BLaER1 (cell line): ENCODE results near the gene USP5.
A peak's percentile ranks its signal among the peaks of the same experiment; 100 is the strongest.

Experiments used
- H3K27ac ChIP-seq: shearing (Covaris generic); formaldehyde crosslinking; 2 replicates; pipeline ENCODE4 v1.8.1; 2022
- H3K27me3 ChIP-seq: shearing (Covaris generic); formaldehyde crosslinking; 2 replicates; pipeline ENCODE4 v1.8.1; 2022
- H3K36me3 ChIP-seq: shearing (Covaris generic); formaldehyde crosslinking; 2 replicates; pipeline ENCODE4 v1.8.1; 2022
- H3K4me1 ChIP-seq: shearing (Covaris generic); formaldehyde crosslinking; 2 replicates; pipeline ENCODE4 v1.8.1; 2022
- H3K4me2 ChIP-seq: shearing (Covaris generic); formaldehyde crosslinking; 2 replicates; pipeline ENCODE4 v1.8.1; 2022
- H3K4me3 ChIP-seq: shearing (Covaris generic); formaldehyde crosslinking; 2 replicates; pipeline ENCODE4 v1.8.1; 2022
- H3K9ac ChIP-seq: shearing (Covaris generic); formaldehyde crosslinking; 2 replicates; pipeline ENCODE4 v1.8.1; 2022
- H3K9me3 ChIP-seq: shearing (Covaris generic); formaldehyde crosslinking; 2 replicates; pipeline ENCODE4 v1.8.1; 2022
- H4K20me1 ChIP-seq: shearing (Covaris generic); formaldehyde crosslinking; 2 replicates; pipeline ENCODE4 v1.8.1; 2022
- Cebpa-rat ChIP-seq: shearing (Covaris generic); IDR thresholded peaks from 2 replicates; pipeline ENCODE4 v1.8.1; 2022

Gene USP5, protein sequence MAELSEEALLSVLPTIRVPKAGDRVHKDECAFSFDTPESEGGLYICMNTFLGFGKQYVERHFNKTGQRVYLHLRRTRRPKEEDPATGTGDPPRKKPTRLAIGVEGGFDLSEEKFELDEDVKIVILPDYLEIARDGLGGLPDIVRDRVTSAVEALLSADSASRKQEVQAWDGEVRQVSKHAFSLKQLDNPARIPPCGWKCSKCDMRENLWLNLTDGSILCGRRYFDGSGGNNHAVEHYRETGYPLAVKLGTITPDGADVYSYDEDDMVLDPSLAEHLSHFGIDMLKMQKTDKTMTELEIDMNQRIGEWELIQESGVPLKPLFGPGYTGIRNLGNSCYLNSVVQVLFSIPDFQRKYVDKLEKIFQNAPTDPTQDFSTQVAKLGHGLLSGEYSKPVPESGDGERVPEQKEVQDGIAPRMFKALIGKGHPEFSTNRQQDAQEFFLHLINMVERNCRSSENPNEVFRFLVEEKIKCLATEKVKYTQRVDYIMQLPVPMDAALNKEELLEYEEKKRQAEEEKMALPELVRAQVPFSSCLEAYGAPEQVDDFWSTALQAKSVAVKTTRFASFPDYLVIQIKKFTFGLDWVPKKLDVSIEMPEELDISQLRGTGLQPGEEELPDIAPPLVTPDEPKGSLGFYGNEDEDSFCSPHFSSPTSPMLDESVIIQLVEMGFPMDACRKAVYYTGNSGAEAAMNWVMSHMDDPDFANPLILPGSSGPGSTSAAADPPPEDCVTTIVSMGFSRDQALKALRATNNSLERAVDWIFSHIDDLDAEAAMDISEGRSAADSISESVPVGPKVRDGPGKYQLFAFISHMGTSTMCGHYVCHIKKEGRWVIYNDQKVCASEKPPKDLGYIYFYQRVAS

DNA sequence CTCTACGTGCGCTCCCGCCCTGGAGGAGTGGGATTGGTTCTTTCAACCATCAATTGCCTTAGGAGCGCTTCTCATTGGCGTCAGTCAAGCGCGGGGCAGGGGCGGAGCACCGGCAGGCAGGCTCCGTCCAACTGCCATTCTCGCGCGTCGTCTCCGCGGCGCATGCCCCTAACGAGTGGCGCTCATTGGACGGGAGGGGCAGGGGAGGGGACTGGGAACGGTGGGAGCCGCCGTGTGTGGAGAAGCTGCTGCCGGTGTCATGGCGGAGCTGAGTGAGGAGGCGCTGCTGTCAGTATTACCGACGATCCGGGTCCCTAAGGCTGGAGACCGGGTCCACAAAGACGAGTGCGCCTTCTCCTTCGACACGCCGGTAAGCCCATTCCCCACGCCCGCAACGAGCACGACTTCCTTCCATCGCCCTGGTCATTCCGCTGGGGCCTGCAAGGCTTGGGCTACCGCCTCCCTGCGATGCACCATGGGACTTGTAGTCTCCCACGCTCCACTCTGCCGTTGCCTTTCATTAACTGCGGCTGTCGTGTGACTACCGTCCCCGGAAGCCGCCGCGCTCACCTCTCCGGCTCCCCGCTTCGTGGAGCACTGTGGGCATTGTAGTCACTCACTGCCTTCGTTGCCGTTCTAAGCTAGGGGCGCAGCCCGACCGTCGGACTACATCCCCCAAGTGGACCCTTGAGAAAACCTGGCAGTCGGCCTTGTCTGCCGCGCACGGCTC is at the start of gene USP5:
USP5 (plus strand) TSS at position 230 of the 730 bp plus-strand sequence; CDS start at position 260, 30 bp downstream.
- peaks cover 41% of the 10 kb centered on the region for H3K4me1 ChIP-seq
- peak within 1 kb of the TSS; percentile 83 for H3K9ac ChIP-seq
- H3K36me3 ChIP-seq, result peaks cover 55% of the 10 kb centered on the region
- no peak for TF ChIP-seq Cebpa-rat
- no peaks in the 10 kb centered on the region for H3K27me3 ChIP-seq
- H3K9me3 ChIP-seq, result no peaks in the 10 kb centered on the region
- H3K4me3 ChIP-seq, result peak within 1 kb of the TSS; percentile 72
- H4K20me1 ChIP-seq, result 0 out of 2 replicates have a peak, but pooled peaks cover 16% of the 10 kb centered on the region
- peak within 1 kb of the TSS; percentile 85 for H3K27ac ChIP-seq
- H3K4me2 ChIP-seq, result peak within 1 kb of the TSS; percentile 94

DNA sequence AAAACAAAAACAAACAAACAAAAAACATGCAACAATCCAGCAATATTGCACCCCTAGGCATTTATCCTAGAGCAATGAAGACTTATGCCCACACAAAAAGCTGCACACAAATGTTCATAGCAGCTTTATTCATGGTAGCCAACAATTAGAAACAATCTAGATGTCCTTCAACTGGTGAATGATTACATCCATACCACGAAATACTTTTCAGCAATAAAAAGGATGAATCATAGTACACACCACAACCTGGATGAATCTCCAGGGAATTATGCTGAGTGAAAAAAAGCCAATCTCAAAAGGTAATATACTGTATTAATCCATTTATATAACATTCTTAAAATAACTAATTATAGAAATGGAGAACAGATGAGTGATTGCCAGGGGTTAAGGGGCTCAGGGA is 44.8 kb upstream of the USP5 start:
- Histone ChIP-seq H4K20me1 (no peaks in the 10 kb centered on the region), H3K4me1 (peaks cover under 1% of the 10 kb centered on the region; the same call in 1 of the 2 replicates), H3K4me2 (no peak overlapping the region), H3K9ac (no peak overlapping the region), H3K27me3 (peaks cover 14% of the 10 kb centered on the region; the same call in 1 of the 2 replicates), H3K27ac (no peak overlapping the region), H3K9me3 (no peaks in the 10 kb centered on the region; the same call in 1 of the 2 replicates), H3K36me3 (no peaks in the 10 kb centered on the region), H3K4me3 (no peak overlapping the region)
- TF ChIP-seq Cebpa-rat, result no peak

DNA sequence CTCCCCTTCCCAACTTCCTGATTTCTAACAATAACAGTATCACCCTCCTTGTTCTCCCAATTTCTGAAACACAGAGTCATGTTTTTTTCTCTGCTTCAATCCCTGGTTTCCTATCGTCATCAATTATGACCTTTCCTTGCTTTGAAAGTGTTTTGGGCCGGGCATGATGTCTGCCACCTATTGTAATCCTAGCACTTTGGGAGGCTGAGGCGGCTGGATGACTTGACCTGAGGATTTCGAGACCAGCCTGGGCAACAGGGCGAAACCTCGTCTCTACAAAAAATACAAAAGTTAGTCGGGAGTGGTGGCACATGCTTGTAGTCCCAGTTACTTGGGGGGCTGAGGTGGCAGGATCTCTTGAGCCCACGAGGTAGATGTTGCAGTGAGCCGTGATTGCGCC is 42.9 kb upstream of the USP5 start:
- Histone ChIP-seq H3K9ac (no peak overlapping the region), H3K4me3 (no peak overlapping the region), H3K36me3 (no peaks in the 10 kb centered on the region), H3K27me3 (peaks cover 21% of the 10 kb centered on the region; the same call in 1 of the 2 replicates), H3K27ac (no peak overlapping the region), H3K9me3 (no peaks in the 10 kb centered on the region; the same call in 1 of the 2 replicates), H4K20me1 (no peaks in the 10 kb centered on the region; the same call in 1 of the 2 replicates), H3K4me1 (peaks cover 8% of the 10 kb centered on the region; the same call in 1 of the 2 replicates), H3K4me2 (no peak overlapping the region)
- TF ChIP-seq Cebpa-rat, result no peak

DNA sequence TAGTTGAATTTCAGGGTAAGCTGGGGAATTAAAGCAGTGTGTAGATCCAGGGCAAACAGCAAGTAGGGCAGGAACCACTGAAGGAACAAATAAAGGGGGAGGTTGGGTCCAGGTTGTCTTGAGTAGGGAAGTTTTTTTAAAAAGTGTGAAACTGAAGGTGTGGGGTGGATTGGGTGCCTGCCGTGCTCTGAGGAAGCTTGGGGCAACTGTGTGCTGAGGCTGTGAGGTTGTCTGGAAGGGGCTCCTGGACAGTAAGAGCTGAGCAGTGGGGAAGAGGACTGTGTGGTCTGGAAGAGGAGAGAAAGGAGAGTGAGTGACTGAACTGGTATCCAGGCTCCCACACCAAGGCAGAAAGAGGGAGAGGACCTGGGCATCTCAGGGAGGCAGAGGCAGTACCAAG is 41.2 kb upstream of the USP5 start:
- Histone ChIP-seq H3K27me3 (peaks cover 37% of the 10 kb centered on the region), H3K9me3 (no peaks in the 10 kb centered on the region), H3K9ac (no peak overlapping the region), H3K4me1 (peaks cover 18% of the 10 kb centered on the region), H4K20me1 (no peaks in the 10 kb centered on the region; the same call in 1 of the 2 replicates), H3K27ac (no peak overlapping the region), H3K36me3 (no peaks in the 10 kb centered on the region), H3K4me2 (no peak overlapping the region), H3K4me3 (no peak overlapping the region)
- TF ChIP-seq Cebpa-rat, result no peak

DNA sequence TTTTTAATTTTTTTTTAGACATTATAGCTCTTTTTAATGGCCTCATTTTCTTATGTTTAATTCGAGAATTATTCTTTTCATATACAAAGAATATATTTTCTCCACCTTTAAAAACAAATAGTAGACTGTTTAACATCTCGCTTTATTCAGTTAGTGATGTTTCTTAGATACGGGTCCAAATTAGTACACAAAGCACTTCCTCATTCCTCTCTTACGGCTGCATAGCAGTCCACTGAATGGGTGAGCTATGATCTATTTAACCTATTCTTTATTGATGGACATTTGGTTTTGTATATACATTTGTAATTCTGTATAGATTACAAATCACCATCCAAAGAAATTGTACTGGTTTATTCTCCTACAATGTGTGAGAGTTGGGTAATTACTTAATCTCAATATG is 38.6 kb upstream of the USP5 start:
- Histone ChIP-seq H3K9ac (no peak overlapping the region), H3K27ac (no peak overlapping the region), H3K4me3 (no peak overlapping the region), H3K36me3 (no peaks in the 10 kb centered on the region), H3K27me3 (peaks cover 44% of the 10 kb centered on the region), H4K20me1 (no peaks in the 10 kb centered on the region; the same call in 1 of the 2 replicates), H3K4me1 (peaks cover 18% of the 10 kb centered on the region), H3K9me3 (no peaks in the 10 kb centered on the region), H3K4me2 (no peak overlapping the region)
- no peak for TF ChIP-seq Cebpa-rat

DNA sequence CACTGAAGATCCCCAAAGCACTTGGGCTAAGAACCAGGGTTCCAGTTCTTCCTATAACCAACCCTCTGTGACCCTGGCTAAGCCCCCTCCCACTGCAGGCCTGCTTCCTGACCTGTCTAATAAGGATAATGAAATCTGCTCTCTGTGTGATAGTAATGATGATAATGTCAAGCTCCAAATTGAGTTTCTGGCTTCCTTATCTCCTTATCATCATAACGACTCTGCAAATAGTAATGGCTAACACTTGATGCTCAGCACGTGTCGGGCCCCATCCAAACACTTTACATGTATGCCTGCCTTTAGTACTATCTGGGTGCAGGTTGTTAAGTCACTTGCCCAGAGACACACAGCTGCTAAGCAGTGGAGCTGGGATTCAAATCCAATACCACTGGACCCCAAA is 35.4 kb upstream of the USP5 start:
- Histone ChIP-seq H3K27ac (no peak overlapping the region), H3K36me3 (no peaks in the 10 kb centered on the region), H3K9ac (no peak overlapping the region), H3K4me2 (peak overlapping the region; percentile 2; the same call in 1 of the 2 replicates), H3K4me3 (no peak overlapping the region), H4K20me1 (no peaks in the 10 kb centered on the region; the same call in 1 of the 2 replicates), H3K27me3 (peaks cover 65% of the 10 kb centered on the region), H3K9me3 (no peaks in the 10 kb centered on the region), H3K4me1 (peaks cover 24% of the 10 kb centered on the region)
- TF ChIP-seq Cebpa-rat, result no peak

DNA sequence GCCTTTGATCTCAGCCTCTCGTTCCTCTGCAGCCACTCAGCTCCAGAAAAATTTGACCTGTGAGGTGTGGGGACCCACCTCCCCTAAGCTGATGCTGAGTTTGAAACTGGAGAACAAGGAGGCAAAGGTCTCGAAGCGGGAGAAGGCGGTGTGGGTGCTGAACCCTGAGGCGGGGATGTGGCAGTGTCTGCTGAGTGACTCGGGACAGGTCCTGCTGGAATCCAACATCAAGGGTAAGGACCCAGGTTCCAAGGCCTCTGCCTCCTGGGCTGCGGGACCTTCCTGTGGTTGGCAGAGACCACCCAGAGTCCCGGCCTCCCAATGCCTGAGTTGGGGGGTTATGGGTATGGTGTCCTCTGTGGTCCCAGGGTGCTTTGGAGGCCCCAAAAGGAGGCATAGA is 34.9 kb upstream of the USP5 start:
- no peak for TF ChIP-seq Cebpa-rat
- H3K27me3 ChIP-seq, result peaks cover 66% of the 10 kb centered on the region
- no peak overlapping the region for H3K9ac ChIP-seq
- no peak overlapping the region for H3K4me3 ChIP-seq
- no peaks in the 10 kb centered on the region for H3K9me3 ChIP-seq
- H4K20me1 ChIP-seq, result peaks cover 3% of the 10 kb centered on the region; the same call in 1 of the 2 replicates
- no peak overlapping the region for H3K4me2 ChIP-seq
- no peaks in the 10 kb centered on the region for H3K36me3 ChIP-seq
- peaks cover 28% of the 10 kb centered on the region for H3K4me1 ChIP-seq
- no peak overlapping the region for H3K27ac ChIP-seq

DNA sequence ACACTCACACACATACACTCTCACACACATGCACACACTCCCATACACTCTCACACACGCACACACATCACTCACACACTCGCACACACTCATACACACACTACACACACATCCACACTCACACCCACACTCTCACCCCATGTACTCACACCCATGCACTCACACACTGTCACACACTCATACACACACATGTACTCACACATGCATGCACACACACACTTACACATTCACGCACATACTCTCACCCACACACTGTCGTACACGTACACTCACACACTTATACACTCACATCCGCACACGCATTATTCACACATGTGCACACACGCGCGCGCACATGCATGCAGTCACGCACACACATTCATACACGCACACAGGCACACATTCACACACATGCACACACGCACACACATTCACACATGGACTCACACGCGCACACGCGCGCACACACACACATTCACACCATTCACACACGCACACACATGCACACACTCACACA is 34.2 kb upstream of the USP5 start:
- Histone ChIP-seq H3K36me3 (no peaks in the 10 kb centered on the region), H3K4me3 (no peak overlapping the region), H3K9ac (no peak overlapping the region), H4K20me1 (peaks cover 6% of the 10 kb centered on the region; the same call in 1 of the 2 replicates), H3K9me3 (no peaks in the 10 kb centered on the region), H3K27me3 (peaks cover 72% of the 10 kb centered on the region), H3K4me2 (no peak overlapping the region), H3K27ac (no peak overlapping the region), H3K4me1 (peaks cover 22% of the 10 kb centered on the region)
- TF ChIP-seq Cebpa-rat, result no peak

DNA sequence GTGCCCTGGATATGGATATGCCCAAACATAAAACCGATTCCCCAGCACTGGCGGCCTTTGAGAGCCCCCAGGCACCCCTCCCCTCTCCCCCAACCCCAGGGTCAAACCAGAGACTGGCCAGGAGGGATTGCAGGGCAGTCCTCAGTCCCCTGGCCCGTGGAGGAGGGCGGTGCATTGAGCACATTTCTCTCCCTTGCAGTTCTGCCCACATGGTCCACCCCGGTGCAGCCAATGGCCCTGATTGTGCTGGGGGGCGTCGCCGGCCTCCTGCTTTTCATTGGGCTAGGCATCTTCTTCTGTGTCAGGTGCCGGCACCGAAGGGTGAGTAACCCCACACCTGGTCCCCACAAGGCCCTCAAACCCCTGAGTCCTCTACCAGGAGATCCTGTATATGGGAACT is 33.7 kb upstream of the USP5 start:
- no peaks in the 10 kb centered on the region for H3K9me3 ChIP-seq
- H3K4me2 ChIP-seq, result no peak overlapping the region
- H3K9ac ChIP-seq, result no peak overlapping the region
- H3K4me1 ChIP-seq, result peaks cover 20% of the 10 kb centered on the region
- no peak overlapping the region for H3K4me3 ChIP-seq
- H3K27me3 ChIP-seq, result peaks cover 77% of the 10 kb centered on the region
- H4K20me1 ChIP-seq, result peaks cover 11% of the 10 kb centered on the region; the same call in 1 of the 2 replicates
- no peaks in the 10 kb centered on the region for H3K36me3 ChIP-seq
- H3K27ac ChIP-seq, result no peak overlapping the region
- no peak for TF ChIP-seq Cebpa-rat
